HG03520 (cell line): ENCODE results near the gene IGSF22.
A peak's percentile ranks its signal among the peaks of the same experiment; 100 is the strongest.

Experiments
- ATAC-seq: cut with Tn5 transposase; IDR thresholded peaks from one replicate; pipeline ENCODE4 v1.9.1; 2021; ENCODE audit warnings: mild to moderate bottlenecking, moderate library complexity; ENCODE audit not compliant: unreplicated experiment

IGSF22 gene

GRCh38 chr11:18726040-18726439 is at the start of gene IGSF22:
Gene IGSF22, minus strand, starts transcription at chr11:18726188. Its CDS starts 1,952 bp downstream, at chr11:18724236.
- no peak for ATAC-seq

- ATAC-seq = no peak
Observed at GRCh38 chr11:18774801-18775200, 48.8 kb upstream of the IGSF22 start.

GRCh38 chr11:18773681-18774080 is 47.7 kb upstream of the IGSF22 start:
- ATAC-seq = no peak

- no peak for ATAC-seq
Observed at GRCh38 chr11:18773104-18773503, 47.1 kb upstream of the IGSF22 start.

GRCh38 chr11:18772211-18772610 is 46.2 kb upstream of the IGSF22 start:
- no peak for ATAC-seq

GRCh38 chr11:18771266-18772035 is 45.5 kb upstream of the IGSF22 start:
- ATAC-seq = no peak

GRCh38 chr11:18770479-18771125 is 44.6 kb upstream of the IGSF22 start:
- ATAC-seq = no peak

- ATAC-seq = no peak
Observed at GRCh38 chr11:18769802-18770456, 43.9 kb upstream of the IGSF22 start.

- no peak for ATAC-seq
Observed at GRCh38 chr11:18768978-18769377, 43.0 kb upstream of the IGSF22 start.

- ATAC-seq = peak; percentile 90
Observed at GRCh38 chr11:18768472-18768901, 42.5 kb upstream of the IGSF22 start.

GRCh38 chr11:18766015-18766414 is 40.0 kb upstream of the IGSF22 start:
- ATAC-seq = no peak

- no peak for ATAC-seq
Observed at GRCh38 chr11:18765554-18765953, 39.6 kb upstream of the IGSF22 start.

GRCh38 chr11:18761741-18762140 is 35.8 kb upstream of the IGSF22 start:
- ATAC-seq = no peak

GRCh38 chr11:18761144-18761543 is 35.2 kb upstream of the IGSF22 start:
- ATAC-seq = no peak

- no peak for ATAC-seq
Observed at GRCh38 chr11:18757811-18758210, 31.8 kb upstream of the IGSF22 start.

GRCh38 chr11:18756889-18757288 is 30.9 kb upstream of the IGSF22 start:
- no peak for ATAC-seq

GRCh38 chr11:18754308-18754707 is 28.3 kb upstream of the IGSF22 start:
- ATAC-seq = no peak

GRCh38 chr11:18752502-18752901 is 26.5 kb upstream of the IGSF22 start:
- no peak for ATAC-seq

GRCh38 chr11:18750944-18751343 is 25.0 kb upstream of the IGSF22 start:
- no peak for ATAC-seq

GRCh38 chr11:18749681-18750319 is 23.8 kb upstream of the IGSF22 start:
- ATAC-seq = no peak

- ATAC-seq = no peak
Observed at GRCh38 chr11:18748766-18749365, 22.9 kb upstream of the IGSF22 start.
